ENCODE results near the gene RPTOR.
"Not testable (repeated sequence)": the region's sequence is repeated elsewhere in the genome, so short reads cannot be mapped to it uniquely, and the experiment has no call there.

The RPTOR gene

DNA sequence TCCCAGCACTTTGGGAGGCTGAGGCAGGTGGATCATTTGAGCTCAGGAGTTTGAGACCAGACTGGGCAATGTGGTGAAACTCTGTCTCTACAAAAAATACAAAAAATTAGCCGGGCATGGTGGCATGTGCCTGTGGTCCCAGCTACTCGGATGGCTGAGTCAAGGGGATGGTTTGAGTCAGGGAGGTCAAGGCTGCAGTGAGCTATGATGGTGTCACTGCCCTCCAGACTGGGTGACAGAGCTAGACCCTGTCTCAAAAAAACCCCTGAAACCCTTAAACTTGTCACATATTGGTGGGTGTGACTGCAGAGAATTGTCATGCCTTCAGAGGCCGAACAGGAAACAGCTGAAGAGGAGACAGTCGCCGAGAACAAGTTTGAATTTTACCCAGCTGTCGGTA, 13.4 kb downstream of the RPTOR start:
- no peak for DNase-seq (ENCODE audit: low read depth)

DNA sequence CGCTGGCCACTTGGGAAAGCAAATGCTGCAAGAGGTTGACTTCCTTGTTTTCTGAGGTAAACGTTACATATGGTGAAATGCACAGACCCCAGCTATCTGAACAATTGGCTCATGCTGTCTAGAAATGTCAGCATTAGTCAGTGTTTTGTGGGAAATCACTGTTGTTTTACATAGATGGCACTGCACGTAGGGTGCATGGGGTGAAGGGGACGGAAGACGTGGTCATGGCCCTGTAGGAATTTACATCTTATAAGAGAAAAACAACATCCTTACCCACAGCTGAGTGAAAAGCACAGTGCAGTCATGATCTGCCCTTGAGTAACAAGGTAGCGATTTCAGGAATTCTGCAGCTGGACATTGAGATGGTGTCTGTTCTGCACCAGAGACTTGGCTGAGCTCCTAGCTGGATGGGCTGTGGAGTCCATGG, 15.2 kb downstream of the RPTOR start:
- no peak for DNase-seq (ENCODE audit: low read depth)

DNA sequence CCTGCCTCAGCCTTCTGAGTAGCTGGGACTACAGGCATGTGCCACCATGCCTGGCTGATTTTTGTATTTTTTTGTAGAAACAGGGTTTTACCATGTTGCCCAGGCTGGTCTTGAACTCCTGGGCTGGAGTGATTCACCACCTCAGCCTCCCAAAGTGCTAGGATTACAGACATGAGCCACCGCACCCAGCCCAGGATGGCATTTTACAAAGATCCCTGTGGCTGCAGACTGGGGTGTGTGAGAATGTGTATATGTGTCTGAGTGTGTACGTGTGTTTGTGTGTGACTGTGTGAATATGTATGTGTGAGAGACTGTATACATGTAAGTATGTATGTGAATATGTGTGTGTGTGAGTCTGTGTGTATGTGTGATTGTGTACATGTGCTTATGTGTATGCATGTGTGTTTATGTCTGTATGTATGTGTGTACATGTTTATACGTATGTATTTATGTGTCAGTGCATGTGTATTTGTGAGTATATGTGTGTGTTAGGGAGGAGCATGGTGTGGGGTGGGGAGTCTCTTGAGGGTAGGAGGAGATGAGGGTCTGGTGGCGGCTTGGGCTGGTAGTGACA, 17.0 kb downstream of the RPTOR start:
- DNase-seq (ENCODE audit: low read depth) = no peak

DNA sequence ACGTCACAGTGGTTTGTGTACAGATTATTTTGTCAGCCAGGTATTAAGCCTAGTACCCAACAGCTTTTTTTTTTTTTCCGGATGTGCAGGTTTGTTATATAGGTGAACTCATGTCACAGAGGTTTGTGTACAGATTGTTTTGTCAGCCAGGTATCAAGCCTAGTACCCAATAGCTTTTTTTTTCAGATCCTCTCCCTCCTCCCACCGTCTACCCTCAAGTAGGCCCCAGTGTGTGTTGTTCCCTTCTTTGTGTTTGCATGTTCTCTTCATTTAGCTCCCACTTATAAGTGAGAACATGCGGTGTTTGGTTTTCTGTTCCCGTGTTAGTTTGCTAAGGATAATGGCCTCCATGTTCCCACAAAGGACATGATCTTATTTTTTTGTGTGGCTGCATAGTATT, 19.9 kb downstream of the RPTOR start:
- DNase-seq (ENCODE audit: low read depth) = no peak

DNA sequence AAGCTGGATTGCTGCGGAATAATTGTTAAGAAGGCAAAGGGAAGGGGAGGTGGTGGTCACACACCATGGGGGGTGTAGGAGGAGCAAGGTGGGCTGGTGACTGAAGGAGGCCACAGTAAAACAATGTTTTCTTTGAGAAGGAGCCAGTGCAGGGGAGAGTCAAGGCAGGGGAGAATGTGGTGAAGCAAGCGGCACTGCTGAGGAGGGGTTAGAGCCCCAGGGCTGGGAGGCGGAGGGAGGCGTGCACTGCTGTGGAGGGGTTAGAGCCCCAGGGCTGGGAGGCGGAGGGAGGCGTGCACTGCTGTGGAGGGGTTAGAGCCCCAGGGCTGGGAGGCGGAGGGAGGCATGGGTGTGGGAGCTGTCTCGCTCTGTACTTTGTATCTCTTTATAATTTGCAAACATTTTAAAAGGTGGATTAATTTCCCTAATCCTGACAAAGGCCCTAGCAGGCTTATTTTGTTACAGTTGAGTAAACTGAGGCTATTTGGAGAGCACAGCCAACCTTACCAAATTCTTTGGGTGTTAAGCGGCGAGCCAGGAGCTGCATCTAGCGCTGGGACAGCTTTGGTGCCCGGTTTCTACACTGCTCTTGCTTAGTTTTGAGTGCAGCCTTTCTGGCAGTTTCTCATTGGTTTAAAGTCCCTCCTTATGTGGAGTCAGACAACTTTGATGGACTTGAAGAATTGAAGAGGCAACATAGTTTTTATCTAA, 20.9 kb downstream of the RPTOR start:
- no peak for DNase-seq (ENCODE audit: low read depth)

DNA sequence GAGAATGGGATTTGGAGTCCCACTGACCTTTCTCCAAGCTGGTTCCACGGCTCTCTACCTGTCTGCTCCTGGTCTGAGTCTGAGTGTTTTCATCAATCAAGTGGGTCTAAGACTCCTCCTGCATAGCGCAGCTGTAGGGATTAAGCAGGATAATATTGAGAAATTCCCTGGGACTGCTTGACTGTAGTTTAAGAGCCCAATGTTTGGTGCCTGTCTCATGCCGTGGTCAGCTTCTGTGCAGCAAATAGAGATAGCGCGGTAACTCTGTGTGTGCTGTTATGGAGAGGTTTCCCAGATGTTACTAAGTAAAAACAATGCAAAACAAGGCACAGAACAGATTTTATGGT, 21.4 kb downstream of the RPTOR start:
- DNase-seq (ENCODE audit: low read depth) = no peak

DNA sequence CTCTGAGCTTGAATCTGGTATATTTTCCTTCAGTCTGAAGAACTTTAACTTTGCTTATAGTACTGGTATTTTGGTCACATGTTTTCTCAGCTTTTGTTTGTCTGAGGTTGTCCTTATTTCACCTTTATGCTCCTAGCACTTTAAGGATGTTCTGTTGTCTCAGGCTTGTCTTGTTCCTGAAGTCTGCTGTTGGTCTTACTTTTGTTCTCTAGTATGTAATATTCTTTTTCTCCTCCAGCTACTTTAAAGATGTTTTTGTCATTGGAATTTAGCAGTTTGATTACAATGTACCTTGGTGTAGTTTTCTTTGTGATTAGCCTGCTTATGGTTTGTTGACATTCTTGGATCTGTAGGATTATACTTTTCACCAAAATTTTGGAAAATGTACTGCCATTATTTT, 23.6 kb downstream of the RPTOR start:
- no peak for DNase-seq (ENCODE audit: low read depth)

DNA sequence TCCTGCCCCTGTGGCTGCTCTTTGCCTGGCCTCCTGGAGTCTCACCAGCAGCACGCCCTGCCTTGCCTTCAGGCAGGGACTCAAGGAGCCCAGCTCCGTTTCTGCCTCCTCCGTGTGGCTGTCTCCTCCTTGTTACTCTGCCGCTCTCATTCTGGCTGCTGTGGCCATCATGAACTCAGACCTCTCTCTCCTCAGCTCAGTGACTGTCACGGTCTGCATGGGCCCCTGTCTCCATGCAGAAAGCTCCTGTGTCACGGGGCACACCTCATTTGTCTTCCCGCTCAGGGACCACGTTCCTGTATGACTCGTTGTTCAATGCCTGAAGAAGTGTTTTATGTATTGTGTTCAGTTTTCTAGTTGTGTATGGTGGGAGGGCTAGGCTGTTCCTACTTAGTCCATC, 25.3 kb downstream of the RPTOR start:
- DNase-seq (ENCODE audit: low read depth) = no peak

DNA sequence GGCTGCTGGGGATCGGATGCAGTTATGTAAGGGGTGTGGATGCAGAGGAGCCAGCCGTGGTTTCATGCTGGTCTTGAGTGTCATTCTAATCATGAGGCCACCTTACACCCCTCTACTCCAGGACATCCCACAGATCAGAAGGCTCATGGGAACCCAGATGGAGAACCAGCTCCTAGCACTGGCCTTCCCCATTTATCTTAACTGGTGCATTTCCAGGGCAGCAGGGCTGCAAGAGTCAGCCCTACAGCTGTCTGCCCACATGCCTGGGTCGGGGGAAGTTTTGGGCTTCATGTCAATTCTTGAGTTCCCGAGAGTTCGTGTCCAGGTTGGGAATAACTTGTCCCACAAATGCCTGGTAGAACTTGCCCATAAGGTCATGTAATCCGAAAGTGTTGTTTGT, 29.1 kb downstream of the RPTOR start:
- DNase-seq (ENCODE audit: low read depth) = no peak

DNA sequence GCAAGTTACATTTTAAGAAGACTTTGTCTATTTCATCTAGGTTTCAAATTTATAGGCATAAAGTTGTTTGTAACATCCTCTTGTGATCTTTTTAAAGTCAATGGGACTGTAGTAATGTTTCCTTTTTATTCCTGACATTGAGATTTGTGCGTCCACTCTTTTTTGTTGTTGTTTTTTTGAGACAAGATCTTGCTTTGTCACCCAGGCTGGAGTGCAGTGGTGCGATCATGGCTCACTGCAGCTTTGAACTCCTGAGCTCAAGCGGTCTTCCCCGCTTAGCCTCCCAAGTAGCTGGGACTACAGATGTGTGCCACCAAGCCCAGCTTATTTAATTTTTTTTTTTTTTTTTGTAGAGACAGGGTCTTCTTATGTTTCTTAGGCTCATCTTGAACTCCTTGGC, 29.9 kb downstream of the RPTOR start:
- DNase-seq (ENCODE audit: low read depth) = no peak

DNA sequence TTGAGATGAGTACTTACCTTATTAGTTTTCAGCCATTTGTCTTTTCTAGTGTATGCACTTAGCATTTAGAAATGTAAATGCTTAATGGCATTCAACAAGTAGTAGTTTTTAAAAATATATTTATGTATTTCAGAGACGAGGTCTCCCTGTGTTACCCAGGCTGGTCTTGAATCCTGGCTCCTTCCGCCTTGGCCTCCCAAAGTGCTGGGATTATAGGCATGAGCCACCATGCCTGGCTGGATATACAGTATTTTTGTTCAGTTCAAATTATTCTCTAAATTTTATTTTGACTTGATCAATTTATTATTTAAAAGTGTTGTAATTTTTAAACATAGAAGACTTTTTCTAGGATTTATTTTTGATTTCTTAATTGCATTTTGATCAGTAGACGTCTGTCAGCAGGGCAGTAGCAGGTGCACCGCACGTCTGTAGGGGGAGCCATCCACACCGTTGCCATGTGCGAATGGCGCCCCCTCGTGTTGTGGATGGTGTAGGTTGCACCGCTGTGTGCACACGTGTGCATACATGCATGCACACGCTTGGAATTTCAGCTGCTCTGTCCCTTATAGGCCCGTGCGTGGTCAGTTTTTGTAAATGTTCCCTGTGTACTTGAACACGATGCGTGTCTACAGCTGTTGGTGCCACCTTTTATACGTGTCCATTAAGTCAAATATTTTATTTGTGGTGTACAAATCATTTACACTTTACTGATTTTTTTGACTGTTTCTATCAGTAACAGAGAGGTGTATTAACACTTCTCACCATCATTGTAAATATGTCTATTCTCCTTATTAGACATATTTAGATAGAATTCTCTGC, 30.6 kb downstream of the RPTOR start:
- peak; percentile 87 for DNase-seq (ENCODE audit: low read depth)

DNA sequence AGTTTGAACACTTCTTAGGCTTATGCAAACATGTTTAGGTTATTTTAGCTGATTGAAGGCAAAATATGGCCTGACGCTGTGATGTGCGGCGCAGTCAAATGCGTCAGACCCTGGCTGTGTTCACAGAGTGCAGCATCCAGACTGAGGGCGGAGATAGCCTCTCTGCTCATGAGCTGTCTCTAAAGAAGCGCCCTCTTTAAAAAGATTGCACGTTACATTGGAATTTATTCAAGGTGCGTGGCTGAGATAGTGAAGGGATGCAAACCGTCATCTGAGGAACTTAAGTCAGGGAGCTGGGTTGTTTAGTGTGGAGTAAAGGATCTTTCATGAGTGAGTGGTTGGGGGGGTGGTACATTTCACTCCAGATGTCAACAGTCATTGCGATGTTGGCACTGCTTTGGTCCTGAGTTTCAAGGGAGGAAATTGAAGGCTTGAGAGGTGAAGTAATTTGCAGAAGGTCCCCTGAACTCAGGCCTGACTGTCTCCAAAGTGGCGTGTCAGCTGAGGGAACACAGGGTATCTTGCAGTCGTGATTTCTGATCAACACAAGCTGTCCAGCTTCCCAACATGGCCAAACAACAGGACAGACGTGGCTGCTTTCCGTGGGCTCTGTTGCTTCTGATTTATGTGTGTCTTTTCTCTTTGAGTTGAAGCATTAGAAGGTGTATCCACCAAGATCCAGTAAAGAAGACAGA, 33.4 kb downstream of the RPTOR start:
- no peak for DNase-seq (ENCODE audit: low read depth)

DNA sequence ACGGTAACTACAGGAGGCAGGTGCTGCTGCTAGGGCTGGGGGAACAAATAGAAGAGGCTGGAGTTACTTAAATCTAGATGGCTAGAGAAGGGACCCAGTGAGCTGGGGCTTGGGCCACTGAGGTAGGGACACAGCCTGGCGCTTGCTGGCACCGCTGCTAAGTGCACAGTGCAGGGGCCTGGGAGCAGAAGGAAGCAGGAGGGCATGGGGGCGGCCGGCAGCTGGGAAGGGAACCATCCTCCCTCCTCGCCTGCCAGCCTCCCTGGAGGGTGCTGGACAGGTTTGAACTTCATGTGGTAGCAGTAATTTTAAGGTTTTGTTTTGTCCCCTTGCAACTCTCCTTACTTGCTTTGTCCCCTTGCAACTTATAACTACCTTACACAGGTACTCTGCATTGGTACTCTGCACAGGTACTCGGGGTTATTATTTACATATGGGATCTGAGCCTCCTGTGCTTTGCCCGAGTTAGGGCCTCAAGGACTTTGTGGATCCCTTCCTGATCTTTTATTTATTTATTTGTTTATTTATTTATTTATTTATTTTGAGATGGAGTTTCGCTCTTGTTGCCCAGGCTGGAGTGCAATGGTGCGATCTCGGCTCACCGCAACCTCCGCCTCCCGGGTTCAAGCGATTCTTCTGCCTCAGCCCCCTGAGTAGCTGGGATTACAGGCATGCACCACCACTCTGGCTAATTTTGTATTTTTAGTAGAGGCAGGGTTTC, 34.2 kb downstream of the RPTOR start:
- DNase-seq (ENCODE audit: low read depth) = not testable (repeated sequence)

DNA sequence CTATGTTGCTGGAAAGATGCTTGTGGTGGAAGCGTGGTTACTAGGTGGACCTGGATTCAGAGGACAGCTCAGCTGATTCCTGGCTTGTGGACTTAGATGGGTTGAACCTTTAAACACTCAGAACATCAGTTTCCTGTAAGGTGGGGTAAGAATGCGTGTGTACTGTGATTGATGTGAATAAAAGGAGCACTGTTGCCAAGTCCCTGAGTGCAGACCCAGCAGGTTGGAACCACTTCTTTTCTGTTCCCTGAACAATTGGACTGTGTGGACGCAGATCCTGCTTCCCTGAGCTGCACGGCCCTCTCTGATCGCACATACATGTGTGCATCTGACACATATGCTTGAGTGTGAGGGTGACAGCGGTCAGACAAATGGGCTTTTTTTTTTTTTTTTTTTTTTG, 37.5 kb downstream of the RPTOR start:
- DNase-seq (ENCODE audit: low read depth) = no peak

DNA sequence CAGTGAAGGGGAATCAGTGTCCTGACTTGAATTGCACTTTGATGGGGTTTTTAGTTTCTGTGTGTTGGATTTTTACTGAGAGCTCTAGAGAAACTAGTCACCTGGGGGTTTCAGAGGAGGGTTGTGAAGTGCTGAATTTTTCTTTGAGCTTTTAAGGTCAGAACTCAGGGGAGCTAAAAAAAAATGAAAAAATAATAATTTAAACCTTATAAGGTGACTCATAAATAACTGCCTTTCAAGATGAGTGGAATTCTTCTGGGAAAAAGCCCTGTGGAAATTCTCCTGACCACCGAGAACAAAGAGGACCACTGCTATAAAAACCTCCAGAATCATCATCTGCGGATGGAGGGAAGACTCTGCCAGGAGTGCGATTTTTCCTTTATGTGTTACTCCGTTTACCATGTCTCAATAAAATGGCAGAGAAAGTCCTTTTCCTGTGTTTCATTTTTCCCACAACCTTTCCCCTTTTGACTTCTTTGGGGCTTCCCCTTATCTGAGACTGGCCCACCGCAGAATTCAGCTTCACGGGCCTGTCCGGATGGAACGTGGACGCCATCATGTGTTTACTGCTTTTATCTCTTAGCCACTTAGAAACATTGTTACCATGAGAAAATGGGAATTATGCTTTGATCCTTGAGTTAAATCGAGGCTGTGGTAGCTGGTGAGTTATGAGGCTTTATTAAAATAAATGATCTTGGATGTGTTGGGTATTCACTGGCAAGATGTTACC, 39.7 kb downstream of the RPTOR start:
- DNase-seq (ENCODE audit: low read depth) = no peak

DNA sequence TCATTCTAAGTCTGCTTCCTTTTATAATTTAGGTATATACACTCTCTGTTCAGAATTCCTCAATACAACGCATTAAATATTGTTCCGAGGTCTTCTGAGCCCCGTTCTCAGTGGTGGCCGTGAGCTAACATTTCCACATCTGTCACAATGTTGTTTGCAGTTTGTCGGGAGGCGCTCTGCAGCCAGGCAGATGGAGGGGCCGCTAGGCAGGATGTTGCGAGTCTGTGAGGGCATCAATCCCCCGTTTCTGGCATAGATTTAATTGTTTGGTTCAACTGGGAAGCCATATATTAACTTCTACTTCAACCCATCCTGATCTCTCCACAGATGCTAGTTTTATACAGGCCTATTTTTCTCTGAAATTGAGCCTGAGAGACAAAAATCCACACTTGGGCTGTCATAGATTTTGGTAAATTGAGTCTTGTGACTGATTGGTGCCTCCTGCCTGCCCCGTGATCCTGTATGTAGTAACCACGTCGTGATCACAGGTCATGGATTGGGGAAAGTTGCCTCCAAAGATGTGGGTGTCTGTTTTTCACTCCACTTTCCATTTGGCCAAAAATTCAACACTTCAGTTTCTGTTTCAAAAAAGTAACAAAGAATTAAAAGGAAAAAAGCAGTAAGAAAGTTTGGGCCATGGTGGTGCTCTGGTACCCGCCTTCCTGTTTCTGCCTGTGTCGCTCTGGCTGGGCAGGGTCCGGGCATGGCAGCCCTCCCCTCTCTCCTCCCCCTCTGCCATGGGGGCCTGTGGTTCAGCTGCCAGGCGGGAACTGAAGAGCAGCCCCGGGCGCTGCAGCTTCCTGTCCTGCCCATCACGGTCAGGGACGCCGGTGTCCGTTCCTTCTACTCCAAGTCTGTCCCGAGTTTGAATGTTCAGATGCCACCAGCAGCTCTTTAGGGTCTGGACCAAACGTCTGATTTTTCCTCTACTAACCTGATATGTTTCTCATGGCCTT, 41.5 kb downstream of the RPTOR start:
- DNase-seq (ENCODE audit: low read depth) = no peak

DNA sequence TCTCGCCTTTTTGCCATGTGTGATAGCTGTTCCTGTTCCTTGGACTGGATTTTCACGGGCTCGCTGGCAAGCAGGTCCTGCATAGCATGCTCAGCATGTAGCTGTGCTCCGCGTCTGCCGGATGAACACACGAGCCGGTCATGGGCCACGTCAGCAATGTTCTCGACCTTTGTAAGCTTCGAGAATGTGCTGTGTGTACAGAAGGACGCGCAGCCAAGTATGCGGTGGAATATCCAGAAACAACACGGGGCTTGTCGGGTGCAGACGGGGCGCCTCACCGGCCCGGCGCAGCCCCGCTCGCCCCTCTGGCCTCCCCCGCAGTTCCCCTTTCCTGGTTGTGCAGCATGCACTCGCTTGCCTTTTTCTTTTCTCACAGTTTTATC, 42.2 kb downstream of the RPTOR start:
- no peak for DNase-seq (ENCODE audit: low read depth)

DNA sequence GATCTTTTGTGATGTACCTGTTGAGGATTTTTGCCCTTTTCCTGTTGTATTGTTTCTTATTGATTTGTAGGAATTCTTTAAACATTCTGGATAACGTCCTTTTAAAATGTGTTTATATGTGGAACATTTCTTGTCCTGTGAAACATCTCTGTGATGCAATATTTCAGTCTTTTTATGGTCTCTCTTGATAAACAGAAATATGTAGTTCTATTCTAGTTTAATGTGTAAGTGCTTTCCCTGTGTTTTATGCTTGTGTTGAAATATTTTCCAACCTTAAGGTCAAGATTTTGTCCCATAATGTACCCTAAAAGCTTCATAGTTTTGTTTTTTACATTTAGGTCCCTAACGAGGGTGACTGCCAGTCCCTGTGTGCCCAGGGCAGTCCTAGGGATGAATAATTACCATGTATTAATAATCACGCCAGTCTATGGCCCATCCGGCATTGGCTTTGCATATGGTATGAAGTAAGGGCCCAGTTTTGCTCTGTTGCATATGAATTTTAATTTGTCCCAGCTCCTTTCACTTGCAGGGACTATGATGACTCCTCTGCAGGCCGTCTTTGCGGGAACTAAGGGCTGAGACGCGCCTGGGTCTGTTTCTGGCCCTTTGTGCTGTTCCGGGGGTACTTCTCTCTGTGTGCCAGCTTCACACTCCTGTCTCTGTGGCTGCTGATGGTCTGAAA, 44.2 kb downstream of the RPTOR start:
- no peak for DNase-seq (ENCODE audit: low read depth)

DNA sequence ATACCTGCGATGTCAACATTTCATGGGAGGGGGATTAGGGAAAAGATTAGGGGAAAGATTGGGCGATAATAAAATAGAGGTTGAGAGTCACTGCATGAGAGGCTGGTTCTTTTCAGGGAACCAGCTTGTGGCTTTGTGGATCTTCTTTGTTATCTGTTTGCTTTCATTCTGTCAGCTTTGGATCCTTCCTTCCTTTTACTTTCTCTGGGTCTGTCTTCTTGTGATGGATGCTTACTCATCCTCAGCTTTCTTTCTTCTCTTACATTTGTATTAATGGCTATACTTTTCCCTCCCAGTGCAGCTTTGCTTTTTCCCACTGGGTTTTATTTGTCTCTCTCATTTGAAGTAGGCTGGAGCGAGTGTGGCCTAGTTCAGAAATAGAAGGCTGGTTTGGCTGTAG, 47.1 kb downstream of the RPTOR start:
- no peak for DNase-seq (ENCODE audit: low read depth)

DNA sequence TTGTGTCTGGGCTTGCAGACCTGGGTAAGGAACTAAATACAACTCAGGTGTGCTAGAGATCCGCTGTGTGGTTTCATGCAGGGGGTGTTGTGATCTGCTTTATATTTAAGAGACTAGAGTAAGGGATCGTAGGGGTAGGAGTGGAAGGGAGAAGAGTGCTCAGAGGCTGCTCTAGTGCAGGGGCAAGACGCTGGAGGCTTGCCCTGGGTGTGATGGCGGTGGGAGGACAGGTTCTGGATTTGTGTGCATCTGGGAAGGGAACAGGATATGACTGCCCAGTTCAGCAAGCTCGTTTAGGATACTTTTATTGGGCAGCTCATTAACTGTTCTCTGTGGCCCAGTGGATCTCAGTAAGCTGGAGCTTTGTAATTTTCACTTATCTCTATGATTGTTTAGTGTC, 47.6 kb downstream of the RPTOR start:
- no peak for DNase-seq (ENCODE audit: low read depth)
